ENCODE data around the gene SERPINI1.

Gene SERPINI1

GRCh38 chr3:167723025-167723512, 12.5 kb upstream of the SERPINI1 start (continued):
- TF ChIP-seq PATZ1 (CRISPR knock-in tag; IDR thresholded peaks at IDR 0.05; ENCODE audit: borderline replicate concordance) = no peak

- TF ChIP-seq GLIS3 (CRISPR knock-in tag; IDR thresholded peaks at IDR 0.05) = no peak
- no peak for TF ChIP-seq ZC3H10 (CRISPR knock-in tag; IDR thresholded peaks at IDR 0.05)
- TF ChIP-seq ZNF565 (CRISPR knock-in tag; conservative IDR thresholded peaks at IDR 0.05; ENCODE audit: low read depth) = no peak
- no peak for TF ChIP-seq RARB (CRISPR knock-in tag; IDR thresholded peaks at IDR 0.05)
- TF ChIP-seq ARNTL (CRISPR knock-in tag; IDR thresholded peaks at IDR 0.05; ENCODE audit: borderline replicate concordance, low read depth) = no peak
- no peak for TF ChIP-seq ZFP3 (CRISPR knock-in tag; IDR thresholded peaks at IDR 0.05)
- no peak for TF ChIP-seq ZNF70 (CRISPR knock-in tag; IDR thresholded peaks at IDR 0.05)
- TF ChIP-seq SNAI2 (CRISPR knock-in tag; IDR thresholded peaks at IDR 0.05) = no peak
- TF ChIP-seq ISL1 (CRISPR knock-in tag; IDR thresholded peaks at IDR 0.05) = no peak
- TF ChIP-seq PPARA (CRISPR knock-in tag; IDR thresholded peaks at IDR 0.05; ENCODE audit: borderline replicate concordance) = no peak
- TF ChIP-seq, protein P1, sequence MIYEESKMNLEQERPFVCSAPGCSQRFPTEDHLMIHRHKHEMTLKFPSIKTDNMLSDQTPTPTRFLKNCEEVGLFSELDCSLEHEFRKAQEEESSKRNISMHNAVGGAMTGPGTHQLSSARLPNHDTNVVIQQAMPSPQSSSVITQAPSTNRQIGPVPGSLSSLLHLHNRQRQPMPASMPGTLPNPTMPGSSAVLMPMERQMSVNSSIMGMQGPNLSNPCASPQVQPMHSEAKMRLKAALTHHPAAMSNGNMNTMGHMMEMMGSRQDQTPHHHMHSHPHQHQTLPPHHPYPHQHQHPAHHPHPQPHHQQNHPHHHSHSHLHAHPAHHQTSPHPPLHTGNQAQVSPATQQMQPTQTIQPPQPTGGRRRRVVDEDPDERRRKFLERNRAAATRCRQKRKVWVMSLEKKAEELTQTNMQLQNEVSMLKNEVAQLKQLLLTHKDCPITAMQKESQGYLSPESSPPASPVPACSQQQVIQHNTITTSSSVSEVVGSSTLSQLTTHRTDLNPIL (CRISPR knock-in tag; IDR thresholded peaks at IDR 0.05; ENCODE audit: low read depth) = no peak
- TF ChIP-seq TCF4 (CRISPR knock-in tag; IDR thresholded peaks at IDR 0.05; ENCODE audit: borderline replicate concordance) = no peak
- no peak for ATAC-seq
Observed at GRCh38 chr3:167723872-167724271, 11.6 kb upstream of the SERPINI1 start.

DNA sequence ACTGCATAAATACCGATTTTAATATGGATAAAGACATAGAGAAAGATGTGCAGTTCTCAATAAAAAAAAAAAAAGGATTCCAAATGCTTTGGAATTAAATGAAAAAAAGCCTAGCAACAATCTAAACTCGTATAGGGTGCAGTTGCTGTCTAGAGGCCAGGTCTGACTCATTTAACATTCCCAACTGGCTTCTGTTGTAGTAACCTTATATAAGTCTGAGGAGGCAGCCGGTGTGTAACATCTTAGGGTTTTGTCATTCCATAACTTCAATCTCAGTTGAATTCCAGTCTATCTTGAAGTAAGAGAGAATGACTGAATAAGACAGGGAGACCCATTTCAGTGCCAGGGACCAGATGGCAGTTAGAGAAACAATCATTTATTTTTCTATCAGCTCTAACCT, 7.3 kb upstream of the SERPINI1 start:
- ATAC-seq = peak; percentile 99
- no peak for TF ChIP-seq BACH2 (CRISPR knock-in tag; IDR thresholded peaks at IDR 0.05; ENCODE audit: borderline replicate concordance)
- no peak for TF ChIP-seq PATZ1 (CRISPR knock-in tag; IDR thresholded peaks at IDR 0.05; ENCODE audit: borderline replicate concordance)
- TF ChIP-seq ARNTL (CRISPR knock-in tag; IDR thresholded peaks at IDR 0.05; ENCODE audit: borderline replicate concordance, low read depth) = no peak
- no peak for TF ChIP-seq PPARA (CRISPR knock-in tag; IDR thresholded peaks at IDR 0.05; ENCODE audit: borderline replicate concordance)
- TF ChIP-seq, protein P2, sequence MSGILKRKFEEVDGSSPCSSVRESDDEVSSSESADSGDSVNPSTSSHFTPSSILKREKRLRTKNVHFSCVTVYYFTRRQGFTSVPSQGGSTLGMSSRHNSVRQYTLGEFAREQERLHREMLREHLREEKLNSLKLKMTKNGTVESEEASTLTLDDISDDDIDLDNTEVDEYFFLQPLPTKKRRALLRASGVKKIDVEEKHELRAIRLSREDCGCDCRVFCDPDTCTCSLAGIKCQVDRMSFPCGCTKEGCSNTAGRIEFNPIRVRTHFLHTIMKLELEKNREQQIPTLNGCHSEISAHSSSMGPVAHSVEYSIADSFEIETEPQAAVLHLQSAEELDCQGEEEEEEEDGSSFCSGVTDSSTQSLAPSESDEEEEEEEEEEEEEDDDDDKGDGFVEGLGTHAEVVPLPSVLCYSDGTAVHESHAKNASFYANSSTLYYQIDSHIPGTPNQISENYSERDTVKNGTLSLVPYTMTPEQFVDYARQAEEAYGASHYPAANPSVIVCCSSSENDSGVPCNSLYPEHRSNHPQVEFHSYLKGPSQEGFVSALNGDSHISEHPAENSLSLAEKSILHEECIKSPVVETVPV (CRISPR knock-in tag; IDR thresholded peaks at IDR 0.05) = no peak

GRCh38 chr3:167728632-167729323, 6.7 kb upstream of the SERPINI1 start:
- ATAC-seq = no peak; the same call in 1 of the 3 replicates
- TF ChIP-seq ESRRG (CRISPR knock-in tag; IDR thresholded peaks at IDR 0.05) = no peak
- TF ChIP-seq BACH2 (CRISPR knock-in tag; IDR thresholded peaks at IDR 0.05; ENCODE audit: borderline replicate concordance) = no peak
- TF ChIP-seq, protein P3, sequence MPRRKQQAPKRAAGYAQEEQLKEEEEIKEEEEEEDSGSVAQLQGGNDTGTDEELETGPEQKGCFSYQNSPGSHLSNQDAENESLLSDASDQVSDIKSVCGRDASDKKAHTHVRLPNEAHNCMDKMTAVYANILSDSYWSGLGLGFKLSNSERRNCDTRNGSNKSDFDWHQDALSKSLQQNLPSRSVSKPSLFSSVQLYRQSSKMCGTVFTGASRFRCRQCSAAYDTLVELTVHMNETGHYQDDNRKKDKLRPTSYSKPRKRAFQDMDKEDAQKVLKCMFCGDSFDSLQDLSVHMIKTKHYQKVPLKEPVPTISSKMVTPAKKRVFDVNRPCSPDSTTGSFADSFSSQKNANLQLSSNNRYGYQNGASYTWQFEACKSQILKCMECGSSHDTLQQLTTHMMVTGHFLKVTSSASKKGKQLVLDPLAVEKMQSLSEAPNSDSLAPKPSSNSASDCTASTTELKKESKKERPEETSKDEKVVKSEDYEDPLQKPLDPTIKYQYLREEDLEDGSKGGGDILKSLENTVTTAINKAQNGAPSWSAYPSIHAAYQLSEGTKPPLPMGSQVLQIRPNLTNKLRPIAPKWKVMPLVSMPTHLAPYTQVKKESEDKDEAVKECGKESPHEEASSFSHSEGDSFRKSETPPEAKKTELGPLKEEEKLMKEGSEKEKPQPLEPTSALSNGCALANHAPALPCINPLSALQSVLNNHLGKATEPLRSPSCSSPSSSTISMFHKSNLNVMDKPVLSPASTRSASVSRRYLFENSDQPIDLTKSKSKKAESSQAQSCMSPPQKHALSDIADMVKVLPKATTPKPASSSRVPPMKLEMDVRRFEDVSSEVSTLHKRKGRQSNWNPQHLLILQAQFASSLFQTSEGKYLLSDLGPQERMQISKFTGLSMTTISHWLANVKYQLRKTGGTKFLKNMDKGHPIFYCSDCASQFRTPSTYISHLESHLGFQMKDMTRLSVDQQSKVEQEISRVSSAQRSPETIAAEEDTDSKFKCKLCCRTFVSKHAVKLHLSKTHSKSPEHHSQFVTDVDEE (CRISPR knock-in tag; IDR thresholded peaks at IDR 0.05) = no peak
- TF ChIP-seq OSR1 (CRISPR knock-in tag; IDR thresholded peaks at IDR 0.05) = no peak
- TF ChIP-seq, protein P1 (CRISPR knock-in tag; IDR thresholded peaks at IDR 0.05; ENCODE audit: low read depth) = no peak
- TF ChIP-seq PPARA (CRISPR knock-in tag; IDR thresholded peaks at IDR 0.05; ENCODE audit: borderline replicate concordance) = no peak
- TF ChIP-seq ISL1 (CRISPR knock-in tag; IDR thresholded peaks at IDR 0.05) = no peak
- TF ChIP-seq, protein P2 (CRISPR knock-in tag; IDR thresholded peaks at IDR 0.05) = no peak
- TF ChIP-seq ZNF8 (CRISPR knock-in tag; IDR thresholded peaks at IDR 0.05) = no peak
- TF ChIP-seq ZFP30 (CRISPR knock-in tag; IDR thresholded peaks at IDR 0.05) = no peak
- no peak for TF ChIP-seq TCF4 (CRISPR knock-in tag; IDR thresholded peaks at IDR 0.05; ENCODE audit: borderline replicate concordance)
- no peak for TF ChIP-seq ZNF565 (CRISPR knock-in tag; conservative IDR thresholded peaks at IDR 0.05; ENCODE audit: low read depth)

Measured in SK-N-SH treated with all-trans-retinoic acid at 6 μM for 48 hours (cell line).